OCI-LY1 (cell line): ENCODE results near the gene AGRN.

Experiments
- H2AFZ ChIP-seq: fragments of 200-600 bp; sonication (generic), shearing (Covaris generic); 2 replicates; pipeline ENCODE4 v1.6.0; 2014; ENCODE audit warnings: antibody characterized with exemption, mild to moderate bottlenecking, low read length
- H3F3A ChIP-seq: fragments of 200-600 bp; sonication (generic), shearing (Covaris generic); 2 replicates; pipeline ENCODE4 v1.6.0; 2014; ENCODE audit warnings: mild to moderate bottlenecking, antibody characterized with exemption, low read length, moderate library complexity; ENCODE audit not compliant: insufficient read depth
- H3K27ac ChIP-seq: fragments of 200-600 bp; sonication (generic); 2 replicates; pipeline ENCODE4 v1.5.1; 2014; ENCODE audit warnings: low read length, mixed run types, mild to moderate bottlenecking, low read depth; ENCODE audit not compliant: poor library complexity, severe bottlenecking
- H3K27me3 ChIP-seq: fragments of 200-600 bp; sonication (generic); 2 replicates; pipeline ENCODE4 v1.6.0; 2014; ENCODE audit warnings: antibody characterized with exemption, mild to moderate bottlenecking, low read length, moderate library complexity; ENCODE audit not compliant: insufficient read depth
- H3K36me3 ChIP-seq: fragments of 200-600 bp; sonication (generic); 2 replicates; pipeline ENCODE4 v1.6.1; 2014; ENCODE audit warnings: mild to moderate bottlenecking, antibody characterized with exemption, low read length, moderate library complexity, mixed read lengths; ENCODE audit not compliant: insufficient read depth
- H3K4me1 ChIP-seq: fragments of 200-600 bp; sonication (generic); 2 replicates; pipeline ENCODE4 v1.5.1; 2014; ENCODE audit warnings: mild to moderate bottlenecking, low read length, moderate library complexity; ENCODE audit not compliant: insufficient read depth, severe bottlenecking
- H3K4me2 ChIP-seq: fragments of 200-600 bp; sonication (generic), shearing (Covaris generic); 2 replicates; pipeline ENCODE4 v1.6.1; 2014; ENCODE audit warnings: low read length
- H3K4me3 ChIP-seq: fragments of 200-600 bp; sonication (generic); 2 replicates; pipeline ENCODE4 v1.5.1; 2014; ENCODE audit warnings: low read length, low read depth, mild to moderate bottlenecking, mixed read lengths; ENCODE audit not compliant: poor library complexity, severe bottlenecking
- H3K79me2 ChIP-seq: fragments of 200-600 bp; shearing (Covaris generic); 2 replicates; pipeline ENCODE4 v1.6.1; 2016; ENCODE audit warnings: mixed run types, low read length, mixed read lengths; ENCODE audit not compliant: insufficient read depth
- H3K9ac ChIP-seq: fragments of 200-600 bp; sonication (generic), shearing (Covaris generic); 2 replicates; pipeline ENCODE4 v1.6.1; 2014; ENCODE audit warnings: mild to moderate bottlenecking, low read length, mixed read lengths
- H3K9me2 ChIP-seq: fragments of 200-600 bp; sonication (generic), shearing (Covaris generic); 2 replicates; pipeline ENCODE4 v1.6.1; 2014; ENCODE audit warnings: low read depth, mild to moderate bottlenecking, low read length, mixed read lengths
- H3K9me3 ChIP-seq: fragments of 200-600 bp; shearing (Covaris generic); 2 replicates; pipeline ENCODE4 v1.6.1; 2014; ENCODE audit warnings: low read length, mixed read lengths
- H4K20me1 ChIP-seq: fragments of 200-600 bp; sonication (generic), shearing (Covaris generic); 2 replicates; pipeline ENCODE4 v1.6.0; 2016; ENCODE audit warnings: mild to moderate bottlenecking, low read length; ENCODE audit not compliant: insufficient read depth
- CTCF ChIP-seq: fragments of 200-600 bp; sonication (generic), shearing (Covaris generic); IDR thresholded peaks from 2 replicates; pipeline ENCODE4 v1.5.1; 2017; ENCODE audit warnings: mild to moderate bottlenecking, antibody characterized with exemption, low read length, moderate library complexity, mixed read lengths
- EZH2 ChIP-seq: fragments of 200-600 bp; sonication (generic), shearing (Covaris generic); IDR thresholded peaks from 2 replicates; pipeline ENCODE4 v1.8.0; 2017; ENCODE audit warnings: borderline replicate concordance, mixed run types, mild to moderate bottlenecking, antibody characterized with exemption, low read length, moderate library complexity, mixed read lengths

The AGRN gene

GRCh38 chr1:1021920-1022259 is 2.0 kb downstream of the AGRN start:
- Histone ChIP-seq H3K9me2 (no peaks in the 10 kb centered on the region), H3K4me3 (no peak overlapping the region), H3K4me1 (peaks cover 4% of the 10 kb centered on the region), H3K9ac (no peak overlapping the region), H3K4me2 (no peak overlapping the region), H3K27ac (no peak overlapping the region), H2AFZ (no peak overlapping the region), H3K9me3 (no peaks in the 10 kb centered on the region), H3K79me2 (no peaks in the 10 kb centered on the region), H4K20me1 (no peaks in the 10 kb centered on the region), H3F3A (no peaks in the 10 kb centered on the region), H3K36me3 (no peaks in the 10 kb centered on the region), H3K27me3 (peaks cover 16% of the 10 kb centered on the region; the same call in 1 of the 2 replicates)
- no peak for TF ChIP-seq CTCF
- no peak for TF ChIP-seq EZH2

GRCh38 chr1:1022302-1023009 is 2.5 kb downstream of the AGRN start:
- H3K9me2 ChIP-seq = no peaks in the 10 kb centered on the region
- H3K27me3 ChIP-seq = peaks cover 17% of the 10 kb centered on the region
- H3K4me2 ChIP-seq = no peak overlapping the region
- H3K4me3 ChIP-seq = no peak overlapping the region
- no peaks in the 10 kb centered on the region for H3K79me2 ChIP-seq
- H3K9me3 ChIP-seq = no peaks in the 10 kb centered on the region
- H2AFZ ChIP-seq = no peak overlapping the region
- no peaks in the 10 kb centered on the region for H4K20me1 ChIP-seq
- no peak overlapping the region for H3K27ac ChIP-seq
- no peaks in the 10 kb centered on the region for H3K36me3 ChIP-seq
- peaks cover 4% of the 10 kb centered on the region for H3K4me1 ChIP-seq
- no peak for TF ChIP-seq EZH2
- no peak overlapping the region for H3K9ac ChIP-seq
- H3F3A ChIP-seq = no peaks in the 10 kb centered on the region

- Histone ChIP-seq H4K20me1 (no peaks in the 10 kb centered on the region), H3K79me2 (no peaks in the 10 kb centered on the region), H3K4me3 (no peak overlapping the region), H3K27ac (no peak overlapping the region), H3K9me2 (no peaks in the 10 kb centered on the region), H3K9me3 (no peaks in the 10 kb centered on the region), H3K36me3 (no peaks in the 10 kb centered on the region), H2AFZ (no peak overlapping the region), H3K9ac (no peak overlapping the region), H3K4me2 (no peak overlapping the region), H3F3A (no peaks in the 10 kb centered on the region), H3K27me3 (peaks cover 21% of the 10 kb centered on the region), H3K4me1 (peaks cover 4% of the 10 kb centered on the region)
- no peak for TF ChIP-seq EZH2
- TF ChIP-seq CTCF = no peak
Observed at GRCh38 chr1:1023700-1024099, 3.8 kb downstream of the AGRN start.
